Mucosa of stomach (tissue), 1 donor: ENCODE results near the gene IL12A.

ENCODE experiments used
- H3K27me3 ChIP-seq: one replicate; pipeline ENCODE4 v1.7.0; 2013; ENCODE audit warnings: mild to moderate bottlenecking, low read length; ENCODE audit not compliant: control insufficient read depth, insufficient read depth
- H3K36me3 ChIP-seq: one replicate; pipeline ENCODE4 v1.7.0; 2013; ENCODE audit warnings: low read length; ENCODE audit not compliant: control insufficient read depth, insufficient read depth
- H3K4me1 ChIP-seq: one replicate; pipeline ENCODE4 v1.7.0; 2013; ENCODE audit warnings: mild to moderate bottlenecking, low read length; ENCODE audit not compliant: control insufficient read depth, insufficient read depth
- H3K4me3 ChIP-seq: one replicate; pipeline ENCODE4 v1.7.0; 2013; ENCODE audit warnings: low read length
- H3K9ac ChIP-seq: one replicate; pipeline ENCODE4 v1.7.0; 2013; ENCODE audit warnings: mild to moderate bottlenecking, low read length, moderate library complexity
- H3K9me3 ChIP-seq: one replicate; pipeline ENCODE4 v1.7.0; 2013; ENCODE audit warnings: mild to moderate bottlenecking, low read length, moderate library complexity; ENCODE audit not compliant: control insufficient read depth
- donor health status: Pancreatic carcinoma.

Gene IL12A

DNA sequence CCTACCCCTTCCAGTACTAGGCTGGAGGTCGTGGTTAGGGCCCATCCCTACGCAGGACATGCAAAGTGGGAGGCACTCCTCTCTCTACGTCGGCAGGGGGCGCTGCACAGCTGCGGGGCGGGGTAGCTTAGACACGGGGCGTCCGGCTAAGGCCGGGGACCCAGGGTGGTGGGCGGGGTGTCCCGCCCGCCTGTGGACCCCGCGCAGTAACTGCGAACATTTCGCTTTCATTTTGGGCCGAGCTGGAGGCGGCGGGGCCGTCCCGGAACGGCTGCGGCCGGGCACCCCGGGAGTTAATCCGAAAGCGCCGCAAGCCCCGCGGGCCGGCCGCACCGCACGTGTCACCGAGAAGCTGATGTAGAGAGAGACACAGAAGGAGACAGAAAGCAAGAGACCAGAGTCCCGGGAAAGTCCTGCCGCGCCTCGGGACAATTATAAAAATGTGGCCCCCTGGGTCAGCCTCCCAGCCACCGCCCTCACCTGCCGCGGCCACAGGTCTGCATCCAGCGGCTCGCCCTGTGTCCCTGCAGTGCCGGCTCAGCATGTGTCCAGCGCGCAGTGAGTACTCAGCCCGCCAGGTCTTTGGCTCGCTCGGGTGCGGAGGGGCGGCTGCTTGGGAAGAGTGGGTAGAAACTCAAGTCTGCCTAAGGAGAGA is at the start of gene IL12A:
IL12A (plus strand) TSS at position 219 of the 655 bp plus-strand sequence.
- Histone ChIP-seq H3K9ac (peak within 1 kb of the TSS; percentile 69), H3K27me3 (no peaks in the 10 kb centered on the region), H3K4me1 (peaks cover 6% of the 10 kb centered on the region), H3K36me3 (no peaks in the 10 kb centered on the region), H3K4me3 (peak within 1 kb of the TSS; percentile 5), H3K9me3 (no peaks in the 10 kb centered on the region)

DNA sequence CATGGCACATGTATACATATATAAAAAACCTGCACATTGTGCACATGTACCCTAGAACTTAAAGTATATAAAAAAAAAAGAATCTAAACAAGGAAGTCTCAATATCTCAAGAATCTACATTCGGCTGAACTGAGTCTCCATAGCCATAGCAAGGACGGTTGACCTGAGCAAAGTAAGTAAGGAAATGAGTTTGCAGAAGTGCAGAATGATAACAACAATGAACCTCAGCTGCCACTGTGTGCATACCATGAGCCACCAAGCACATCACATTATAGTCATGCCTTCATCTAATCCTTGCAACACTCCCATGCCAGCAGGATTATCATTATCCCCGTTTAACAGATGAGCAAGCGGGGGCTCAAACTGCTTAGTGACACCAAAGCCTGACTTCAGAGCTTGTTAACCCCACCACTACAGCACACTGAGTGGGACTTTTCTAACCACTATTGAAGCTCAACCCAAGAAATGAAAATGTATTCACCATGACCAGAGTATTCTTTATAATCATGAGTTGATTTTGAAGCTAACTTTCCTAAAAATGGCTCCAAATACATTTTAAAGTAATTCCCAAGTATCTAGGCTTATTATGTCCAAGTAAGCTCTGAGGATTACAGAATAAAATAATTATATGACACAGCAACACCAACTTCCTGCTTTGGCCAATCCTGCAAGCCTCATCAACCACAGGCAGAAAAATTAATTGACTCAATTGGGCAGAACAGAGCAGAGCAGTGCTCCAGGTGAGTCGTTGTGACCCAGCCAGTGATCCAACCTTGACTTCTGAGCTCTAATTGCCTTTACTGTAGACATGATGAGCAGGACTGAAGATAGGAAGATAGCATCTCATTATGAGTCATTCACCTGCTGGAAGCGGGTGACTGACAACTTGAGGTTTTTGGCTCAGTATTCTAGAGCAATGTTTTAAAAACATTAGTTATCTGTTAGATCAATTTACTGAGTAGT is 47.3 kb upstream of the IL12A start:
- H3K36me3 ChIP-seq: no peaks in the 10 kb centered on the region
- H3K9me3 ChIP-seq: no peaks in the 10 kb centered on the region
- H3K4me3 ChIP-seq: no peak overlapping the region
- H3K4me1 ChIP-seq: no peaks in the 10 kb centered on the region
- H3K27me3 ChIP-seq: no peaks in the 10 kb centered on the region
- H3K9ac ChIP-seq: no peak overlapping the region

DNA sequence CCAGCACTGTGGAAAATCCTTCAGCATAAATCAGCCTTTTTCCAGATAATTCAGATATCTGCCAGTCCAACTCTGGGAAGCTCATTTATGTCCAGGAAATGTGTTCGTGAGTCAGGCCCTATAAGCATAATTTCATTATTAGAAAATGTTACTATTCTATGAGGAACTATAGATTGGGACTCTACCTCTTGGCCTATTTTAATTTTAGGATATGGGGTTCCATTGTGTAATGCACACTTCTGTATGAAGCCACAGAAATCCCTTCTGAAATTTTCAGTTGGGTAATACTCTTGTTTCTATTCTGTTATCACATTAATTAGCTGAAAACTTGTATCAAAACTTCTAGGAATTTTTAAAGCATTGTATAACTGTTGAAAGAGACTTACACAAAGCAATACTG is 43.9 kb upstream of the IL12A start:
- no peak overlapping the region for H3K4me3 ChIP-seq
- no peaks in the 10 kb centered on the region for H3K36me3 ChIP-seq
- H3K27me3 ChIP-seq: no peaks in the 10 kb centered on the region
- H3K9me3 ChIP-seq: no peaks in the 10 kb centered on the region
- H3K4me1 ChIP-seq: no peaks in the 10 kb centered on the region
- no peak overlapping the region for H3K9ac ChIP-seq

DNA sequence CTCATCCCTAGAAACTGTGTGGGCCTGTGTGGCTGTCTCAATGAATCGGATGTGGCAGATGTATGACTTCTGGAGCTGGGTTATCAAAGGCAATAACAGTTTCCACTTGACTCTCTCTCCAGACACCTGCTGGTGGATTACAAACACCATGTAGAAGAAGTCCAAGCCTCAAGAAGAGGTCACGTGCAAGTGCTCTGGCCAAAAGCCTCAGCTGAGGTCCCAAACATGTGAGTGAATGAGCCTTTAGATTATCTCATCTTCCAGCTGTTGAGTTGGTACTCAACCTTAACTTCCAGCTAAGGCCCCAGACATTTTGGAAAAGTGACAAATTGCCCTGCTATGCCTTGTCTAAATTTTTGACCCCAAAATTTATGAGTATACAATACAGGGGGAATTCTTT is 42.7 kb upstream of the IL12A start:
- Histone ChIP-seq H3K36me3 (no peaks in the 10 kb centered on the region), H3K4me1 (no peaks in the 10 kb centered on the region), H3K9me3 (no peaks in the 10 kb centered on the region)

DNA sequence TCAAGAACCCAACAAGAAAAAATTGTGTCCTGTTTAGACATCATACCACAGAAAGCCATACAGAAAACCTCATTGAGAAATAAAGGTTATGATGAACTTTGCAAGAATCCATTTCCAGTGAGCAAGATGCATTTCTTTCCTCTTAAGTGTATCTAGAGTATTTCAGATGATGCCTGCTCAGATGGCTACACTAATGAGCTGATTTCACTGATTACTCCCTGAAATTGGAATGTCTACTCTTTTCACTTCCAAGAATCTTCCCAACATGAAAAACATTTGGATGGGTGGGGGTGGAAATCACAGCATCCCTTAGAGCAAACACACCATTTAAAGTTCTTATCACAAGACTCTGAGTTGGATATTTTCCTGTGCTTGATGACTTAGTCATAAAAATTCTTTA is 41.4 kb upstream of the IL12A start:
- Histone ChIP-seq H3K4me1 (no peaks in the 10 kb centered on the region), H3K36me3 (no peaks in the 10 kb centered on the region), H3K9me3 (no peaks in the 10 kb centered on the region), H3K27me3 (no peaks in the 10 kb centered on the region), H3K9ac (no peak overlapping the region), H3K4me3 (no peak overlapping the region)

More for the DNA sequence above, 42.7 kb upstream of the IL12A start:
- Histone ChIP-seq H3K4me3 (no peak overlapping the region), H3K9ac (no peak overlapping the region), H3K27me3 (no peaks in the 10 kb centered on the region)

DNA sequence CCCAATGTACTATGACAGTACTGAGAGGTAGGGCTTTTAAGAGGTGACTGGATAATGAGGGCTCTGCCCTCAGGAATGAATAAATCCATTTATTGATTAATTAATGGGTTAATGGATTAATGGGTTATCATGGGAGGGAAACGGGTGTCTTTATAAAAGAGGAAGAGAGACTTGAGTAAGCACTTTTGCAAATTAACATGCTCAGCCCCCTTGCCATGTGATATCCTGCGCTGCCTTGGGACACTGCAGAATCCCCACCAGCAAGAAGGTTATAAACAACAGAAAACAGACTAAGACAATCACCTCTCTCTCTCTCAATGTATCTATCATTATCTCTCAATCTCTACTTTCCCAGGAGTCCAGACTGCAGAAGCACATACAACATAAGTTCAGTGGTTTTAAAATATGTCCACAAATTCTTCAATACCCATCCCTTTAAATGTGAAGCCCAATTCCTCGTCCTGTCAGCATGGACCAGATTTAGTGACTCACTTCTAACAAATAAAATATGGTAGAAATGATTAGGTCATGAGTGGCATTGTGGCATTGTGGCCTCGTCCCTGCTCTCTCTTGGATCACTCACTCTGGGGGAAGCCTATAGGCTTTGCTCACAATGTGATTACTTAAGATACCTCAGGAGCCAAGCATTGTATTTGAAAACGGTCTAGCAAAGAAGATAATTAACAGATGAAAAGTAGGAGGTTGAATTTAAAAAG is 40.0 kb upstream of the IL12A start:
- no peaks in the 10 kb centered on the region for H3K9me3 ChIP-seq
- no peaks in the 10 kb centered on the region for H3K4me1 ChIP-seq
- H3K27me3 ChIP-seq: no peaks in the 10 kb centered on the region
- no peak overlapping the region for H3K4me3 ChIP-seq
- no peaks in the 10 kb centered on the region for H3K36me3 ChIP-seq
- no peak overlapping the region for H3K9ac ChIP-seq

DNA sequence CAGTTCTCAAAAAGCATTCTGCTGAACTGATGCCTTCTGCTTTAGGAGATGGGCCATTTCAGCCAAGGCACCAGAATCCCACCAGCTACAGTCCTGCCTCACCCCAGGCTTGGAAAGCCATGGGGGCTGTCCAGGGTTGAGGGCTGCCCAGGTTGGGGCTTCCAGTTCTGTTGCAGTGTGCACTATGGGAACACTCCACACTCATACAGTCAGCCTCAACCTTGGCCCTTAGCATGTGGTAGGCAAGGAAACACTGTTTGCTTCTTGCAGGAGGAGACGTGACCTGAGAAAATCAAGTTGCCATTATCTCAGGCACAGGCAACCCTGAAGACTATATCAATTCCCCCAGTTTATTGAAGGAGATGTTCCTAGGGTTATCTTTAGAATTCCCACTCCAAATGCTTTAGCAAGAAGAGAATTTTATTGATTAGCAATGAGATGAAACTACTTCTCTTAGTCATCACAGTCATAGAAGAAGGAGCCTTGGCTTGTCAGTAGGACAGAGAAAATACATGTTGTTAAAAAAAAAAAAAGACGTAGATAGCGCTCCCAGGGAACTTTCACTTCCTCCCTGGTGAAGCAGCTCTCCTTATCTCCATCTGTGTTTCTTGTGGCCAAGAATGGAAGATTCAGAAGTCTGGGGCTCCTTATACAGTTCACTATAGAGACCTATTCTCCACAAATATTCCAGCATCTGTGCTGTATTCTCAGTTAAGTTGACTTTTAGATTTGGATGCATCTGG is 38.3 kb upstream of the IL12A start:
- H3K4me3 ChIP-seq: no peak overlapping the region
- no peaks in the 10 kb centered on the region for H3K4me1 ChIP-seq
- H3K36me3 ChIP-seq: no peaks in the 10 kb centered on the region
- no peak overlapping the region for H3K9ac ChIP-seq
- H3K27me3 ChIP-seq: no peaks in the 10 kb centered on the region
- no peaks in the 10 kb centered on the region for H3K9me3 ChIP-seq

DNA sequence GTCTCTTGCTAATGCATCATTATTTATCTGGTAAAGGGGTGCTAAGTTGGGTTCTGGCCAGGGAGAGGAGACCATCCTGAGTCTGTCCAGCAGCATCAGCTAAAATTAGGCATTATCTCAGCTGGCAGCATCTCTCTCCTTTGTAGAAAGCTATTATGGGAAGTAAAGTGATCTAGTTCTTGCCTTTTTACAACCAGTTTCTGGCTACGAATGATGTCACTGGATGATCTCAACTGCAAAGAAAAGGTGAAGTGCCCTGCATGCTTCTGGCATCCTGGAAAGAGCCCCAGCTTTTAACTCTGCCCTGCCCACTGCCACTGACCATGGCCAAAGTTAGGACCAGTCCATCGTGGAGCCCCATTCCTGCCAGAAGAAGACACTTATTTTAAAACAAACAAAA is 37.1 kb upstream of the IL12A start:
- H3K27me3 ChIP-seq: no peaks in the 10 kb centered on the region
- H3K9me3 ChIP-seq: no peaks in the 10 kb centered on the region
- H3K4me1 ChIP-seq: no peaks in the 10 kb centered on the region
- no peak overlapping the region for H3K4me3 ChIP-seq
- H3K9ac ChIP-seq: no peak overlapping the region
- H3K36me3 ChIP-seq: no peaks in the 10 kb centered on the region

DNA sequence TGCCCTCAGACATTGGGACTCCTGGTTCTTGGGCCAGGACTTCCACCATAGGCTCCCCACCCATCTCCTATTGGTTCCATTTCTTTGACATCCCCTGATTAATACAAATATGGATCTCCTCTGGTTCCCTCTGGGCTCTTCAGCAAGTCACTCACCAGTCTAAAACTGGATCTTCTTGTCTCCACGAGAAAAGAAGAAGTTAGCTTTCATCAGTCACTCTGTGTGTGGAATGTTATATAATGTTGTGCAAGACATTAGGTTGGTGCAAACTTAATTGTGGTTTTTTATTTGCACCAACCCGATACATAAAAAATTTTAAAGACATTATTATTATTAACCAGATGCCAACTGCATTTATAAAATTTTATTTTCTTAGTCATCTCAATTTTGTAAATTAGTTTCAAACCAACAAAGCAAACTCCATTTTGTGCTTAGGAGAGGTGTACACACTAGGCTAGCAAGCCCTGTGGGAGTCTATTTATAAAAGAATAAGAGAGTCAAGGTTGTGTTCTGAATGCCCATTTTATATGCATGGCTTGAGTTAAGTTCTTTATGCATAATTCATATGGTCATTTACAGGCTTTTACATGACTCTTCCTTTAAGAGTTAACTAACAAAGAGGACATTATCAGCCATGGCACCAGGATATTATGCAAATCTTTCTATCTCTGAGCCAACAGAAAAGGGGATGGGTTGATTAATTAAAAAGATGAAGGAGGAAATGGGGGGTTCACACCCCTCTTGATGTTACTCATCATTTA is 35.1 kb upstream of the IL12A start:
- Histone ChIP-seq H3K4me1 (no peaks in the 10 kb centered on the region), H3K9ac (no peak overlapping the region), H3K27me3 (no peaks in the 10 kb centered on the region), H3K9me3 (no peaks in the 10 kb centered on the region), H3K4me3 (no peak overlapping the region), H3K36me3 (no peaks in the 10 kb centered on the region)

DNA sequence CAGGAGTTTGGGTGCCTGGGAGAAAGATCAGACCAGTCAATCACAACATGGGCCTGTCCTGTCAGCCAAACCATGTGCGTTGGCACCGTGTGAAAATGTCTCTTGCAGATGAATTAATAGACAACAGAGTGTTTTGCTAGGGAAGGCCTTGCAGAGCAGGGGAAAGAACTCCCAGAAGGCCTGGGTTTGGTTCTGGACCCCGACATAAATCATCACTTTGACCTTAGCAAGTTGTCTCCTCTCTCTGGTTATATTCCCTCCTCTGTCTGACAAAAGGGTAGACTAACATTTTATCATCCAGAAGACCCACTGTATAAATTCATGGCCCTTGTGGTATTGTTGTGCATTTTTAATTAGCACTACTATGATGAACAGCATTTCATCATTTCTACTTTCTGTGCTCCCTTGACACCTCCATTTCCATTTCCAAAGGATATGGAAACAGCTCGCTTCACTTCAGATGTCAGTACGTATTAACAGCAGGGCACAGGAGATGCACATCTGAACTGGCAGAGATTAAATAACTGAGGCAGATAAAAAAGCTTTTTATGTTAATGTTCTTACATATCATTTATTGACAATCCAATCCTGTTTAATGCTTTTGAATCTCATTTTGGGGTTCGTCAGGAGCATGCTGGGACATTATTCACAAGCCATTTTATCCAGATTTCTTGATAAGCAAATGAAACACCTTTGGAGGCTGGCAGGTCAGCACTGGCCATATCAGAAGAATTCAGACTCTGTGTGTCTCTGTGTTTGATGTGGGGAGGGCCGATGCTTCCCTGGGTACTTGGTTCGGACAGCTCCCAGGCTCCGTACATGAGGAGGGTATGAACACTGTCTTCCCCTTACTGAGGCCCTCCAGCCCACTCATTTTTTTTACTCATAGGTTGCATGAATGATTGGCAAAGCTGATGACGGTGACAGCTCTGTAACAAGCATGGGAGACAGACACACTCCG is 28.2 kb upstream of the IL12A start:
- Histone ChIP-seq H3K4me3 (no peak overlapping the region), H3K4me1 (no peaks in the 10 kb centered on the region), H3K36me3 (no peaks in the 10 kb centered on the region), H3K9me3 (no peaks in the 10 kb centered on the region), H3K9ac (no peak overlapping the region), H3K27me3 (no peaks in the 10 kb centered on the region)
